Gastroesophageal sphincter (tissue), 3 donors: Measurements from ENCODE around the gene PRR23E.

Experiments used
- CTCF ChIP-seq, 4 experiments: fragments of 200-600 bp in 2 of 4; fragments of 450-650 bp in 2 of 4; sonication (generic) in 1 of 4; IDR thresholded peaks; one replicate each; pipeline ENCODE4 v1.5.1; 2017 to 2019; ENCODE audit warnings: antibody characterized with exemption in 4 of 4, mild to moderate bottlenecking in 2 of 4, moderate library complexity in 2 of 4
- POLR2AphosphoS5 ChIP-seq: sonication (generic); formaldehyde crosslinking; IDR thresholded peaks from one replicate; pipeline ENCODE4 v1.6.1; 2017; ENCODE audit warnings: antibody characterized with exemption

- TF ChIP-seq CTCF (IDR thresholded peaks at IDR 0.05) (no peak), POLR2AphosphoS5 (no peak)
Measured at GRCh38 chr3:127204841-127205582, 12.1 kb downstream of the PRR23E start.
